Ovary (tissue), 9 donors: ENCODE results near the gene RHBDL1. TPM values are rescaled to one million over a fixed set of nuclear protein-coding genes. Genes with fewer than 3 reads are reported as not detected.
A peak's percentile ranks its signal among the peaks of the same experiment; 100 is the strongest.

Experiments
- DNase-seq, 5 donors: peaks; one replicate each; pipeline ENCODE4 v3.0.0-alpha.2; 2019 to 2020
- H3K27ac ChIP-seq, 2 donors: fragments of 200-600 bp; one replicate each; pipeline versions ENCODE4 v1.5.1 to v1.8.0; 2019 to 2022
- H3K27me3 ChIP-seq: fragments of 200-600 bp; one replicate; pipeline ENCODE4 v1.8.0; 2022
- H3K36me3 ChIP-seq: fragments of 200-600 bp; sonication (generic); one replicate; pipeline ENCODE4 v1.5.1; 2019
- H3K4me1 ChIP-seq: one replicate; pipeline ENCODE4 v1.8.1; 2013; ENCODE audit warnings: mild to moderate bottlenecking, moderate library complexity; ENCODE audit not compliant: insufficient read depth
- H3K4me3 ChIP-seq: fragments of 200-600 bp; sonication (generic); one replicate; pipeline ENCODE4 v1.5.1; 2017
- H3K9me3 ChIP-seq, 2 donors: fragments of 200-600 bp in 1 of 2; sonication (generic) in 1 of 2; one replicate each; pipeline versions ENCODE4 v1.5.1 to v1.8.1; 2013 to 2019; ENCODE audit warnings: mild to moderate bottlenecking in 1 of 2, moderate library complexity in 1 of 2
- EP300 ChIP-seq: sonication (generic); formaldehyde crosslinking; IDR thresholded peaks from one replicate; pipeline ENCODE4 v1.6.1; 2017; ENCODE audit warnings: antibody characterized with exemption
- POLR2A ChIP-seq: fragments of 450-650 bp; IDR thresholded peaks from one replicate; pipeline ENCODE4 v1.6.1; 2017; ENCODE audit warnings: antibody characterized with exemption, mild to moderate bottlenecking, moderate library complexity
- WGBS, 3 donors: extraction: QIAGEN DNeasy Blood & Tissue Kit in 1 of 3; methylation state at CpG; one replicate each; pipeline versions ENCODE4 v1.1.5 to v1.1.7; 2013 to 2017; 5-methylcytosine and 5-hydroxymethylcytosine counted together
- intact Hi-C, 4 donors: fragments of 100-400 bp; cut with DNase I; formaldehyde crosslinking; loops; one replicate each; pipeline versions ENCODE4 v1.11.0 to v1.15.1; 2022 to 2023
- polyA plus RNA-seq, 2 donors: library from polyadenylated mRNA; stranded (reverse); fragments of 200-250 nt in 1 of 2; fragments of 350-450 nt in 1 of 2; fragmentation: Illumina TruSeq in 1 of 2; extraction: RNeasy Lipid Tissue Mini Kit (QIAGEN cat#74804) in 1 of 2; gene quantifications; one replicate each; pipeline ENCODE4 v1.2.3, GENCODE V29; 2013 to 2014
- total RNA-seq, 7 donors: library from RNA; depleted of rRNA in 2 of 7; stranded (reverse); fragments of >200 nt in 2 of 7; fragmentation: NEBNext Ultra II Directional in 3 of 7; extraction: Animal tissue kit (Norgen Biotek cat#: 25700) in 3 of 7; gene quantifications; one replicate each; pipeline versions ENCODE4 v1.1.0 to v1.2.4, GENCODE V29; 2016 to 2023
- TF ChIP-seq, protein P1 (sequence below), 3 donors: fragments of 450-650 bp in 2 of 3; fragments of 200-600 bp in 1 of 3; IDR thresholded peaks; one replicate each; pipeline versions ENCODE4 v1.5.1 to v1.8.0; 2016 to 2022; ENCODE audit warnings: antibody characterized with exemption in 3 of 3, mild to moderate bottlenecking in 1 of 3
- donor health status: DM: no; HTN: no; CAD: no; lungs with moderate emphysema.
- donor health status: DM: no; HTN: no; CAD: no.
- donor health status: Bipolar disorder and iron deficiency.
- donor health status: DM: yes; HTN: yes; CAD: no.
- donor health status: DM: no; HTN: no; CAD: no.
- donor health status: DM: yes; HTN: yes; CAD: no.

Gene RHBDL1
- total and polyA plus RNA-seq, 9 donors = 0.50 to 4.3 (median 1.4) TPM; not detected in 1

DNA sequence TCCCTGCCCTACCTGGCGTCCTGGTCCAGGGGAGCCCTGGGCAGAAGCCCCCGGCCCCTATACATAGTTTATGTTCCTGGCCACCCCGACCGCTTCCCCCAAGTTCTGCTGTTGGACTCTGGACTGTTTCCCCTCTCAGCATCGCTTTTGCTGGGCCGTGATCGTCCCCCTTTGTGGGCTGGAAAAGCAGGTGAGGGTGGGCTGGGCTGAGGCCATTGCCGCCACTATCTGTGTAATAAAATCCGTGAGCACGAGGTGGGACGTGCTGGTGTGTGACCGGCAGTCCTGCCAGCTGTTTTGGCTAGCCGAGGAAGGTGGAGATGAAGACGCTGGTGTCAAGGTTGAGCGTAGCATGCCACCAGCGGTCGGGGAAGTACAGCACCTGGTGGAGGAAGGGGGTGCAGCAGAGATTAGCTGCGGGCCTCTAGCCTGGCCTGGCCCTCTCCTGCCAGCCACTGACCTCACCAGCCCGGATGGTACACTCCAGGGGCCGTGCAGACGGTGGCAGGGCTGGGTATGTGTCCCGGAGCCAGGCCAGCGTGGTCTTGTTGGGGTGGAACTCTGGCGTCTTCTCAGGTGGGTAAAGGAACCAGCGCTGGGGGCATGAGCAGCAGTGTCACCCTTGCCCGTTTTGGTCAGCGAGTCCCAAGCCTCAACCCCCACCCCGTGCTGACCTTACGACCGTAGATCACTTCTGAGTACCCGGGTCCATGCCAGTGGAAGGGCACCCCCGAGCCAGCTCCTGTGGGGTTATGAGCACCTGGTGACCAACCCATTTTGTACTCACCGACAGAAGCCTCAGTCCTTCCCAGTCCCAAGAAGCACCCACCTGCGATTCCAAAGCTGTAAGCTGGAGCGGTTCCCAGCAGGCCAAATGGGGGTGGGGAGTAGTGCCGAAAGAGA lies 7.3 kb downstream of the RHBDL1 start:
- 61 to 70% (median 62%) methylated on average over 36 of the region's 36 CpGs for WGBS, 3 donors
- no peaks in the 10 kb centered on the region for H3K36me3 ChIP-seq
- no peak overlapping the region for H3K27ac ChIP-seq
- no peaks in the 10 kb centered on the region for H3K27me3 ChIP-seq
- intact Hi-C loops = no loop called here
- H3K4me1 ChIP-seq = peaks cover 27% of the 10 kb centered on the region
- TF ChIP-seq, protein P1, sequence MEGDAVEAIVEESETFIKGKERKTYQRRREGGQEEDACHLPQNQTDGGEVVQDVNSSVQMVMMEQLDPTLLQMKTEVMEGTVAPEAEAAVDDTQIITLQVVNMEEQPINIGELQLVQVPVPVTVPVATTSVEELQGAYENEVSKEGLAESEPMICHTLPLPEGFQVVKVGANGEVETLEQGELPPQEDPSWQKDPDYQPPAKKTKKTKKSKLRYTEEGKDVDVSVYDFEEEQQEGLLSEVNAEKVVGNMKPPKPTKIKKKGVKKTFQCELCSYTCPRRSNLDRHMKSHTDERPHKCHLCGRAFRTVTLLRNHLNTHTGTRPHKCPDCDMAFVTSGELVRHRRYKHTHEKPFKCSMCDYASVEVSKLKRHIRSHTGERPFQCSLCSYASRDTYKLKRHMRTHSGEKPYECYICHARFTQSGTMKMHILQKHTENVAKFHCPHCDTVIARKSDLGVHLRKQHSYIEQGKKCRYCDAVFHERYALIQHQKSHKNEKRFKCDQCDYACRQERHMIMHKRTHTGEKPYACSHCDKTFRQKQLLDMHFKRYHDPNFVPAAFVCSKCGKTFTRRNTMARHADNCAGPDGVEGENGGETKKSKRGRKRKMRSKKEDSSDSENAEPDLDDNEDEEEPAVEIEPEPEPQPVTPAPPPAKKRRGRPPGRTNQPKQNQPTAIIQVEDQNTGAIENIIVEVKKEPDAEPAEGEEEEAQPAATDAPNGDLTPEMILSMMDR (IDR thresholded peaks at IDR 0.05) = peak in 1 of 3 donors; percentile 7
- TF ChIP-seq EP300 = no peak
- no peaks in the 10 kb centered on the region for H3K9me3 ChIP-seq
- peak in 3 of 5 donors; percentile 29 to 51 (median 44) for DNase-seq
- H3K4me3 ChIP-seq = no peak overlapping the region

DNA sequence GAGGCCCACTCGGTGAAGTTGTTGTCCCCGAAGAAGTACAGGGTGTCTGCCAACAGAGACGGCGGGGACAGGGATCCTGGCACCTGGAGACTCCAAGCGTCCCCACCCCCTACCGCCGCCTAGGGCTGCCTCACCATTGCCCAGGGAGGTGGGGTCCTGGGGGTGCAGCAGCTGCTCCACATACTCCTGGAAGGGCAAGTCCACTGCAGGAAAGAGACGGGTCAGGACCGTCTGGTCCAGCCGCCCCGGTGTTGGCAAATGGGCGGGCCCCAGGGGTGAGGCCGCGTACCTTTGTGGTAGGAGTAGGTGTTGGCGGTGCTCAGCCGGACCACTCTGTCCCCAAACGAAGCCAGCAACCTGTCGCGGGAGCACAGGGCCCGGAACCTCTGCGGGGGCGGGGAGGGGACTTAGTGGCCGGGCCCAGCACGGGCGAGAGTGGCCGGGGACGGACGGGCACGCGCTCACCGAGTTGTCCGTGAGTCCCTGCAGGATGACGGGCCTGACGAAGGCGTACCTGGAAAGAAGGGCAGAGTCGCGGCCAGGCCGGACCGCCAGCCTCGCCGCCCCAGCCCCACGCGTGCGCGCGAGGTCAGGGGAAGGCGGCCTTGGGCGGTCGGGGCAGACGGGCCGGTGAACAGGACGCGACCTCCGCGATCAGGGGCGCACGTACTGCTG lies 8.1 kb downstream of the RHBDL1 start:
- Histone ChIP-seq H3K4me3 (peak overlapping the region; percentile 59), H3K4me1 (peaks cover 28% of the 10 kb centered on the region), H3K27me3 (no peaks in the 10 kb centered on the region), H3K27ac (peak overlapping the region in 1 of 2 donors; percentile 36), H3K36me3 (no peaks in the 10 kb centered on the region), H3K9me3 (no peaks in the 10 kb centered on the region)
- intact Hi-C loops = no loop called here
- DNase-seq = peak in 4 of 5 donors; percentile 28 to 57 (median 54)
- TF ChIP-seq EP300 = no peak
- TF ChIP-seq, protein P1 (IDR thresholded peaks at IDR 0.05) = no peak
- TF ChIP-seq POLR2A = no peak
- WGBS, 3 donors = 10 to 18% (median 11%) methylated on average over 27 to 57 of the region's 57 CpGs

DNA sequence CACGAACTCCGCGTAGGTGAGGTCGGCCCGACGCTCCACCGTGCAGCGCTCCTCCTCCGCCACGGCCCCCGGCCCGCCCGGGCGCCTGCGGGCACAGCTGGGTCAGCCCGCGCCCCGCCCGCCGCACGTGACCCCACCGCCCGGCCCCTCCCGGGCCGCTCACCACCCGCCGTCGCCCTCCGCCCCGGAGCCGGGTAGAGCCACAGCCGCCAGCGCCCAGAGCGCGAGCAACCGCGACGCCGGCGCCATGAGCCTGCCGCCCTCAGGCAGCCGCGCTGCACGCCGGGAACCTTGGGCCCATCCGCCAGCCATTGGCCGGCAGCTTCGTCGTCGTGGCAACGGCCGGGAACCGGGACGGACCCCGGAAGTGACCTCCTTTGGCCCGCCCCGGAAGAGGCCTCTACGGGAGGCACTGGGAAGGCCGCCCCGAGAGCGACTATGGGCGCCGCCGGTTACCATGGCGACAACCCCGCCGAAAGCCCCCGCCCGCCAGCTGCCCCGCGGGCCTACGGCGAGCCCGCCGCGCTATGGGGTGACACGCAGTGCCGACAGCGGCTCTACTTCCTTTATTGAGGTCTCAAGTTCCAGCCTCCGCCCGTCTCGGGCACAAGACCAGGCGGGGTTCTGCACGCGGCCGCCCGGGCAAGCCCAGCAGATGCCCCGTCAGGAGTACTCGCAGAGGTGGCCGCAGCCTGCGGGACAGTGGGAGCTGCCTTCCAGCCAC lies 8.8 kb downstream of the RHBDL1 start, which contains the start of gene JMJD8:
Gene JMJD8 (minus strand): TSS at position 264 of the 724 bp plus-strand sequence. CDS start 15 bp downstream, at position 249.
- Histone ChIP-seq H3K27me3 (no peaks in the 10 kb centered on the region), H3K4me1 (peaks cover 30% of the 10 kb centered on the region), H3K9me3 (no peaks in the 10 kb centered on the region), H3K36me3 (no peaks in the 10 kb centered on the region), H3K4me3 (peak within 1 kb of the TSS; percentile 59), H3K27ac (peak within 1 kb of the TSS in 1 of 2 donors; percentile 36)
- intact Hi-C loops = no loop called here
- TF ChIP-seq EP300 (no peak), POLR2A (no peak)
- TF ChIP-seq, protein P1 (IDR thresholded peaks at IDR 0.05) = peak in 1 of 3 donors; percentile 13
- DNase-seq = peak; percentile 97 to 99 (median 98)
- WGBS, 3 donors = 1 to 7% (median 1%) methylated on average over 23 to 91 of the region's 91 CpGs
